HTR-8/SVneo (cell line): ENCODE data around the gene TEX54.
"Not testable (repeated sequence)": the region's sequence is repeated elsewhere in the genome, so short reads cannot be mapped to it uniquely, and the experiment has no call there.

Source experiments
- DNase-seq: peaks from one replicate; pipeline ENCODE4 v3.0.0; 2011; ENCODE audit warnings: low spot score, mixed read lengths; ENCODE audit not compliant: insufficient read length
- FAIRE-seq: peaks from 2 replicates; lab custom pipeline; 2011; peaks lifted over from hg19 to GRCh38; lab: Jason Lieb, UNC

TEX54 gene

DNA sequence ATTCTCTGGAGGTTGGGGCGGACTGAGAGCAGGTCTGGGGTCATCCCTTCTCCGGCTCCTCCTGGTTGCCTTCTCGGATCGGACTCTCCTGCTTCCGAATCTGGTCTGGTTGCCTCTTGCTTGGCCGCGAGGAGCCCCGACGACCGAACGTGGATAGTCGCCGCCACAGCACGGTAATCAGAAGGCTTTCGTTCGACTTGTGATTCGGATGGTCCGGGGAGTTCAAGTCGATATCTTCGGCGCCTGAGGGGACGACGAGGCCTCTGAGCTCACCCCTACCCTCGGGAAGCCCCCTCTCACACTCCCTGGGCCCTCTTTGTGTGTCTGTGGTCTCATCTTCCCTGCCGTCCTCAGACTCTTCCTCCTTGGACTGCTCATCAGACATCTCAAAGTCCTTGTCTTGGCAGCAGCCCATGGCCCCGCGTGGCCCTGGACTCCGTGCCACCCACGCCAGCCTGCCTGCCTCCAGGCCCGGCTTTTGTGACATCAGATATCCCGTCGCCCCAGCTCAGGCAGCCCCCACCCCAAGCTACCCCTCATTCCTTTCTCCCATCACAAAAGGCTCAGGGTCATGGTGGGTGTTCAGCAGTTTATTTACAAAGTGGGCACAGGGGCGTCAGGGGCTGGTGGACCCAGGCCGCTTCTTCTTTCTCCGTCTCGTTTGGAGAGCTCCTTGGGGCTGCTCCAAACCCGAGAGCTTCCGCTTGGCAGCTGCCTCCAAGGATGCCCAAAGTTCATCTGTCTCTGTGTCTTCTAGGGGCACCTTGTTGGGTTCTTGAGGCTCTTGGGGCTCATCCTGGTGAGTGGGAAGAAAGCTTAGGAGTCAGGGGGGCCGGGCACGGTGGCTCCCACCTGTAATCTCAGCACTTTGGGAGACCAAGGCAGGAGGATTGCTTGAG, at the start of gene TEX54:
TSS of gene TEX54 (minus strand) at position 506 of the 899 bp plus-strand sequence.
- DNase-seq = no peak
- no peak for FAIRE-seq

DNA sequence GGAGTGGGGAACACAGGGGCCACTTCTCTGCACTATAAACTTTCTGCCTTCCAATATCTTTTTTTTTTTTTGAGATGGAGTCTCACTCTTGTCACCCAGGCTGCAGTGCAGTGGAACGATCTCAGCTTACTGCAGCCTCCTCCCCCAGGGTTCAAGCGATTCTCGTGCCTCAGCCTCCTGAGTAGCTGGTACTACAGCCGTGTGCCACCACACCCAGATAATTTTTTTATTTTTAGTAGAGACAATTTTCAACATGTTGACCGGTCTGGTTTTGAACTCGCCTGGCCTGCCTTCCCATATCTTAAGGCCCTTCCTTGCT, 49.7 kb upstream of the TEX54 start:
- FAIRE-seq (no peak), DNase-seq (no peak)

DNA sequence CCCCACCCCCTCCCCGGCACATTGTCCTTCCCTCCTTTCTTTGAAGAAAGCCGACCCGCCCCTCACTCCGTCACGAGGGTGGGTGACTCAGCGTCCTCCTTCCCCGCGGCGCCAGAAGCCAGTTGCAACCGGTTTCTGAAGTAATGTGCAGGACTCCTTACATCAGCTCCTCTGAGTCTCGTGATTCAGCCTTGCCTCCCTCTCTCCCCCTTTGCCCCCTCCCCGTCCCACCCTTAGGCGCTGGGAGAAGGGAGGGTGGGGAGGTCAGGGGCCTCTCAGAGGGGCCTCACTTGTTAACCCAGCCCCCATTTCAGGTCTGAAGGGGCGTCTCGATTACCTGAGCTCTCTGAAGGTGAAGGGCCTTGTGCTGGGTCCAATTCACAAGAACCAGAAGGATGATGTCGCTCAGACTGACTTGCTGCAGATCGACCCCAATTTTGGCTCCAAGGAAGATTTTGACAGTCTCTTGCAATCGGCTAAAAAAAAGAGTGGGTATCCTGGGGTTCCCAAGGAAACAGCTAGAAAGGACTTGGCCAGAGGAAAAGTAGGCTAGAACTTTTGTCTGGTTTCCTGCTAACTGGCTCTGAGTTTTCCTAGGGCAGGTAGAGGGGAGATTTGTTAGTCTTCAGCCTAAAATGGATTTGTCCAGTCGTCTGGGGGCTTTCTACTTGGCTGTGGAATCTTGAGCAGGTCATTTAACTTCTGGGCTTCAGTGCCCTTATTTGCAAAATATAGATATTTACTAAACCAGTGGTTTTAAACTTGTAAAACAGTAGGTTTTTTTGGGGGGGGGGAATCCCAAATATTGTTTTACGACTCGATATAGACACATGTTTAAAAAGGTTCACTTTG, 49.2 kb upstream of the TEX54 start:
- FAIRE-seq (no peak), DNase-seq (peak; percentile 93)

DNA sequence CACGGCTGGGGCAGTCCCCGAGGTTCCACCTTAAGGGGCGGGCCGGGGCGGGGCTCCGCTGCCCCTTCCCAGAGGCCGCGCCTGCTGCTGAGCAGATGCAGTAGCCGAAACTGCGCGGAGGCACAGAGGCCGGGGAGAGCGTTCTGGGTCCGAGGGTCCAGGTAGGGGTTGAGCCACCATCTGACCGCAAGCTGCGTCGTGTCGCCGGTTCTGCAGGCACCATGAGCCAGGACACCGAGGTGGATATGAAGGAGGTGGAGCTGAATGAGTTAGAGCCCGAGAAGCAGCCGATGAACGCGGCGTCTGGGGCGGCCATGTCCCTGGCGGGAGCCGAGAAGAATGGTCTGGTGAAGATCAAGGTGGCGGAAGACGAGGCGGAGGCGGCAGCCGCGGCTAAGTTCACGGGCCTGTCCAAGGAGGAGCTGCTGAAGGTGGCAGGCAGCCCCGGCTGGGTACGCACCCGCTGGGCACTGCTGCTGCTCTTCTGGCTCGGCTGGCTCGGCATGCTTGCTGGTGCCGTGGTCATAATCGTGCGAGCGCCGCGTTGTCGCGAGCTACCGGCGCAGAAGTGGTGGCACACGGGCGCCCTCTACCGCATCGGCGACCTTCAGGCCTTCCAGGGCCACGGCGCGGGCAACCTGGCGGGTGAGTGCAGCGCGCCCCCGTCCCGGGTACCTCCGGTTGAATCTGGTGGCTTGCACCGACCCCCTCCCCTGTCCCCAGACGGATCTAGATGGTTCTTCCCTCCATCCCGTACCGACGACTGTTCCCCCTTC, 48.4 kb upstream of the TEX54 start, which contains the start of gene SLC3A2:
TSS of gene SLC3A2 (plus strand) at position 94 of the 776 bp plus-strand sequence. CDS start at position 222, 128 bp downstream.
- FAIRE-seq (no peak), DNase-seq (peak; percentile 78)

DNA sequence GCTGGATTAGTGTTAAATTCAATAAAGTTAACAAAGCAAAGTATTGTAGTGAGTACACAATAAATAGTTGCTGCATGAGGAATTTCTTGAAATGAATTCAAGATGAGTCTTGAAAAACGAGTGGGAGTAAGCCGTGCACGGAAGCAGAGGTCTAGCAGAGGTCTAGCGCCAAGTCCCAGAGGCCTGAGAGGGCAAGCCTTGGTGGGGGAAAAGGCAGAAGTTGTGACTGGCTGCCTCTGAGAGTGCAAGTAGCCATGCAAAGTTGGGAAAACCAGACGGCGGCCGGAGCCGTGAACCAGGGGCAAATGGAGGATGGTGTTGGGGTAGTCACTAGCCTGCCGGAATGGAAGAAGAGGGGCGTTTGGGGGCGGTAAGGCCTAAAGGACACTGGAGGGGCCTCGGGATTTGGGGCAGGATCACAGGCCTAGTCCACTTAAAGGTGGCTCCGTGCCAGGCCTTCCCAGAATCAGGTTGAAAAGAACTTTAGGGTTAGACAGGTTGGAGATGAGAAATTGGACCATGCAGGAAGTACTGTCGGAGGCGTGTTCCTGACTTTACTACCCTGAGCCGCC, 47.7 kb upstream of the TEX54 start:
- peak; percentile 42 for DNase-seq
- FAIRE-seq = no peak

DNA sequence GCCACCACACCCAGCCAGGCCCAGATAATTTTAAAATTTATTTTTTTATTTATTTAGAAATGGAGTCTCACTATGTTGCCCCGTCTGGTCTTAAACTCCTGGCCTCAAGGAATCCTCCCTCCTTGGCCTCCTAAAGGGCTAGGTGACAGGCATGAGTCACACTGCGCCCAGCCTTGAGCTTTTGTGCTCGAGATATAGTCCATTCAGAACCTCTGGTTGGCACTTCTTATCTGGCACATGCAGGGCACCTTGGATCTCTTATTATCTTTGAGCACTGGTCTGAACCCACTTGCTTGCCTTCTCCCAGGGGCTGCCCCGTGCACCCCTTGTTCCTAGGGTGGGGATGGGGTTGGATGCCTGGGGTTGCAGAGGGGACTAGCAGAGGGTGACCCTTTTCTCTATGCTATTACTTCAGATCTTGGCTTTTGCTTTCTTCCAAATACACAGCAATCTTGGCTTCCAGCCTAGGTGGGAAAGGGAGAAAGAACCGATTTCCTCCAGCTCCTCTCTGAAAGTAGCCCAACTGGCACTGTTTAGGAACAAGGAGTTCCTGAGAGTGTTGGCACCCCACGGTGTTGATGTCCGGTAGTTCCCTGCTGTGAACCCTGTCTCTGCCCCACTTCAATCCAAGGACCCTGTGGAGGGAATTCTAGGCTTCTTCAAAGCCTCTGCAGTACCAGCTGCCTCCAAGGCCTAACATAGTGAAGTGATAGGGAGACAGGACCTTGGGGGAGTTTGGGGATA, 46.8 kb upstream of the TEX54 start:
- FAIRE-seq (no peak), DNase-seq (no peak)

DNA sequence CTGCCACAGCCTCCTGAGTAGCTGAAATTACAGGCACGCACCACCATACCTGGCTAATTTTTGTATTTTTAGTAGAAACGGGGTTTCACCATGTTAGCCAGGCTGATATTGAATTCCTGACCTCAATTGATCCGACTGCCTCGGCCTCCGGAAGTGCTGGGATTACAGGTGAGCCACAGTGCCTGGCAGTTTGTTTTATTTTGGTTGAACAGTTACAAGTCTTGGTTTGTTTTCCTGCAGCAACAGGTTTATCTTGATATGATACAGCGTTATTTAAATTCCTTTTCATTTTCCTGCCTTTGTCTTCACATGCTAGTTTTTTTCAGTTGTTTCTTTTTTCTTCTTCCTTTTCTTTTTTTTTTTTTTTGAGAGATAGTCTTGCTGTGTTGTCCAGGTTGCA, 44.1 kb upstream of the TEX54 start:
- FAIRE-seq = no peak
- DNase-seq = no peak

DNA sequence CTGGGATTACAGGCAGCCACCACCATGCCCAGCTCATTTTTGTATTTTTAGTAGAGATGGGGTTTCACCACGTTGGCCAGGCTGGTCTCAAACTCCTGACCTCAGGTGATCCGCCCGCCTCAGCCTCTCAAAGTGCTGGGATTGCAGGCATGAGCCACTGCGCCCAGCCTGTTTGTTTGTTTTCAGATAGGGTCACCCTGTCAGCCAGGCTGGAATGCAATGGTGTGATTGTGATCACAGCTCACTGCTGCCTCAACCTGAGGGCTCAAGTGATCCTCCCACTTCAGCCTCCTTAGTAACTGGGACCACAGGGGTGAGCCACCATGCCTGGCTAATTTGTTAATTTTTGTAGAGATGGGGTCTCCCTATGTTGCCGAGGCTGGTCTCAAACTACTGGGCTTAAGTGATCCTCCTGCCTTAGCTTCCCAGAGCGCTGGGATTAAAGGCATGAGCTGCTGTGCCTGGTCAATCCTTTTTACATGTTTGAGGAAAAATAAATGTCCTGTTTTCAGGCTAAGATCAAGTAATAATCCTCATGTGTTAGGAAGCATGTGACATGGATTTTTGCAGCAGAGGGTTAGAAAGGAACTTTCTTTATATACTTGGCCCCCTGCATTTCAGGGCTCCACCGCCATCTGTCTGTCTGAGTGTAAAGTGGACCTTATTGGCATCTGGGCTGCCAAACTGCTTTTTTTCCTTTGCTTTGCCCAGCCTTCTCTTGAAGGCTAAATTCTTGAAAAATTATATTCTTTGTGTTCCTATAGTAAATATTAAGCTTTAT, 43.2 kb upstream of the TEX54 start:
- DNase-seq (no peak), FAIRE-seq (no peak)

DNA sequence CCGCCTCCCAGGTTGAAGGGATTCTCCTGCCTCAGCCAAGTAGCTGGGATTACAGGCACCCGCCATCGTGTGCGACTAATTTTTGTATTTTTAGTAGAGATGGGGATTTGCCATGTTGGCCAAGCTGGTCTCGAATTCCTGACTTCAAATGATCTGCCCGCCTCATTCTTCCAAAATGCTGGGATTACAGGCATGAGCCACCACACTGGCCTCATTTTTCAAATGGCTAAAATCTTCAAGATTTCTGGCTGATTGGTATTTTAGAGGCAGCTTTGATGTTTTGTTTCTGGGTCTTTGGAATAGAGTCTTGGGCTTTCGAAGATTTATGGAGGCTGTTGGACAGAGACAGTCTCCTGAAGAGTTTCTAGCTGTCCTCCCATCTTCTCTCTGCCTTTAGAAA, 42.2 kb upstream of the TEX54 start:
- FAIRE-seq = no peak
- no peak for DNase-seq

DNA sequence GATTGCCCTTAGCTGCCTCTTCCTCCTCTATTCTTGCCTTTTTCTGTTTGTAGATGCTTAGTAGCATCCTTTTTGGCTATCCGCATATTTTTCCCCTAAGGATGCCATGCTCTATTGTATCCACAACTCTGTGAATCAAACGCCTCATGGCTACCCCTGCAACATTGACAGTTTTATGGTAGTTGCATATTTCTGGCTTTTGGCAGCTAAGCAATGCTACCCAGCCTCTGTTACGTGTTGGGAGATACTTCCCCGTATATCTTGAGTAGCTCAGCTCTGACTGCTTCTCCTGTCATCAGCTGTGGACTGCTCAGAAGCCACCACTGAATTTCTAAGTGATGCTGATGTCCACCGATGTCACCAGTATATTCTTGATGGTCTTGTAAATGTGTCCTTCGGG, 33.0 kb upstream of the TEX54 start:
- FAIRE-seq (no peak), DNase-seq (no peak)

DNA sequence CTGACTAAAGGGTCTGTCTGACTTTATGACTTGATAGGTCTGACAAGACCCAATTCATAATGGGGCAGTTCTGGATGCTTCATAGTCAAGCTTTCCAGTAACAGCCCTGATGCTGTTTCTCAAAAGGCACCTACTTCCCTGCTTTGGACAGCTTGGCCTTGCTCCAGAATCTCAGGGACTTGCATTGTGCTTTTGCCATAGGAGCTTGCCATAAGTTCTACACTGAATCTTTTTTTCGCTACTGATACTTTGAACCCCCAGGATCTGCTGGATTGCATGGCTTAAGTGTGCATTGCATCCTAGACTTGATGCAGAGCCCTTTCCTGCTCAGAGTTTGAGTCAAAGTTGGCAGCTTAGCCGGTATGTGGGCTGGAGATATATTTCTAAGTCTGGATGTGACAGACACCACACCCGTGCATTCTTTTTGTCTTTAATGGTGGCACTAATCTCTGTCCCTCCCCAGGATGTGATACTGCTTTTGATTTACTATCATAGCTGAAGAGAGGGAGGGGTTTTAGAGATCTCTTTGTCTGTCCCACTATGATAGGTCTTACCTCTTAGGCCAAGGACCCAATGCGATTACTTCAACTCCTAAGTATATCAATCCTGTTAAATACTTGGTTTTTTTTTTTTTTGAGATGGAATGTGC, 31.2 kb upstream of the TEX54 start:
- DNase-seq (no peak), FAIRE-seq (no peak)

DNA sequence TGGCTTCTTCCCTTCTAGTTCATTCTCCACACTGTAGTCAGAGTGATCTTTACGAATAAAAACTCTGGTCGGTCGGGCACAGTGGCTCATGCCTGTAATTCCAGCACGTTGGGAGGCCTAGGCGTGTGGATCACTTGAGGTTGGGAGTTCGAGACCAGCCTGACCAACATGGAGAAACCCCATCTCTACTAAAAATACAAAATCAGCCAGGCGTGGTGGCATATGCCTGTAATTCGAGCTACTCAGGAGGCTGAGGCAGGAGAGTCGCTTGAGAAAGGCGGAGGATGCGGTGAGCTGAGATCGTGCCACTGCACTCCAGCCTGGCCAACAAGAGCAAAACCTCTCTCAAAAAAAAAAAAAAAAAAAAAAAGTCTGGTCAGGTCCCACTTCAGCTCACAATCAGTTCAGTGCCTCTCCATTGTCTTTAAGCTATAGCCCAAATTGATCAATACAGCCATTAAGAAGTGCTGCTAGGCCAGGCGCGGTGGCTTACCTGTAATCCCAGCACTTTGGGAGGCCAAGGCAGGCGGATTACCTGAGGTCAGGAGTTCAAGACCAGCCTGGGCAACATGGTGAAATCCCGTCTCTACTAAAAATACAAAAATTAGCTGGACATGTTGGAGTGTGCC, 29.0 kb upstream of the TEX54 start:
- not testable (repeated sequence) for FAIRE-seq, DNase-seq

DNA sequence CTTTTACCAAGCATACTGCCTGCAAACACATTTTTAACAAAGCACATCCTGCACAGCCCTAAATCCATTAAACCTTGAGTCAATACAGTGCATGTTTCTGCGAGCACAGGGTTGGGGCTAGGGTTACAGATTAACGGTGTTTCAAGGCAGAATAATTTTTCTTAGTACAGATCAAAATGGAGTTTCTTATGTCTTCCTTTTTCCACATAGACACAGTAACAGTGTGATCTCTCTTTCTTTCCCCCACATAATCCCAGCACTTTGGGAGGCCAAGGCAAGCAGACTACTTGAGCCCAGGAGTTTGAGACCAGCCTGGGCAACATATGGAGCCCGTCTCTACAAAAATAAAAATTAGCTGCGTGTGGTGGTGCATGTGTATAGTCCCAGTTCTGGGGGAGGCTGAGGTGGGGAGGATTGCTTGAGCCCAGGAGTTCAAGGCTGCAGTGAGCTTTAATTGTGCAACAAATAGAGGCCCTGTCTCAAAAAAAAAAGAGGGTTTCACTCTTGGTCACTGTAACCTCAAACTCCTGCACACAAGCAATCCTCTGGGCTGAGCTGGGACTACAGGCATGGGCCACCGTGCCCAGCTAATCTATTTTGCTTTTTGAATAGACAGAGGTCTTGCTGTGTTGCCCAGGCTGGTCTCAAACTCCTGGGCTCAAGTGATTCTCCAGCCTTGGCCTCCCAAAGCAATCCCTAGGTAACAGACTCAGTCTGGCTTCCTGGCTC, 28.4 kb upstream of the TEX54 start:
- FAIRE-seq (no peak), DNase-seq (no peak)

DNA sequence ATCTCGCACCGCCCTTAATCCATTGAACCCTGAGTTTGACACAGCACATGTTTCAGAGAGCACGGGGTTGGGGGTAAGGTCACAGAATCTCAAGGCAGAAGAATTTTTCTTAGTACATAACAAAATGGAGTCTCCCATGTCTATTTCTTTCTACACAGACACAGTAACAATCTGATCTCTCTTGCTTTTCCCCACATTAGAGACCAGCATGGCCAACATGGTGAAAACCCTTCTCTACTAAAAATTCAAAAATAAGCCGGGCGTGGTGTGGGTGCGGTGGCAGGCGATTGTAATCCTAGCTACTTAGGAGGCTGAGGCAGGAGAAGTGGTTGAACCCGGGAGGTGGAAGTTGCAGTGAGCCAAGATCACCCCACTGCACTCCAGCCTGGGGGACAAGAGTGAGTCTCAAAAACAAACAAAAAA, 26.7 kb upstream of the TEX54 start:
- FAIRE-seq, DNase-seq: not testable (repeated sequence)

DNA sequence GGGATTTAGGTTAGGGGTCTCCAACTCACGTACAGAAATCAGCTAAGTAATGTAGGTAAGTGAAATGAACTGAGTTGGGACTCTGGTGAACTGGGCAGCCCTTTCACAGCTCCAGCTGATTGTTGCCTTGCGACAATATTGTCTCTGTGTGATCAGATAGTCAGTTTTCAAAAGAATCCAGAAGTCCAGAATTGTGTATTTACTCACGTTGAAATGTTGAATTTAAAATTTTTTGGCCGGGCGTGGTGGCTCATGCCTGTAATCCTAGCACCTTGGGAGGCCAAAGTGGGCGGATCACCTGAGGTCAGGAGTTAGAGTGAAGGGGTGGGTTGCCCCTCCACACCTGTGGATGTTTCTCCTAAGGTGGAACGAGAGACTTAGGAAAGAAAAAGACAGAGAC, 25.6 kb upstream of the TEX54 start:
- DNase-seq = no peak
- no peak for FAIRE-seq

DNA sequence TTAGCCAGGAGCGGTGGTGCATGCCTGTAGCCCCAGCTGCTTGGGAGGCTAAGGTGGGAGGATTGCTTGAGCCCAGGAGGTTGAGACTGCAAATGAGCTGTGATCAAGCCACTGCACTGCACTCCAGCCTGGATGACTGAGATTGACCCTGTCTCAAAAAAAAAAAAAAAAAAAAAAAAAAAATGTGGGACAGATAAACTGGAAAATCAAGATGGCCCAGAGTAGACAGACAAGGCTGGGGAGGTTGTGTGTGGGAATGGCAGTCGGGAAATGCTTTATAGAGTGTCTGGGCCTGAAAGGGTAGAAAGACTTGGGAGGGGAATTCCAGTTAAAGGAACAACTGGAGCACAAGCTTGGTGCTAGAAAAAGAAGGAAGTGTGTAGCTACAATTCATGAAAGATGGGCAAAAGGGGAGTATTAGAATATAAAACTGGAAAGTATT, 24.9 kb upstream of the TEX54 start:
- FAIRE-seq = no peak
- DNase-seq = no peak

DNA sequence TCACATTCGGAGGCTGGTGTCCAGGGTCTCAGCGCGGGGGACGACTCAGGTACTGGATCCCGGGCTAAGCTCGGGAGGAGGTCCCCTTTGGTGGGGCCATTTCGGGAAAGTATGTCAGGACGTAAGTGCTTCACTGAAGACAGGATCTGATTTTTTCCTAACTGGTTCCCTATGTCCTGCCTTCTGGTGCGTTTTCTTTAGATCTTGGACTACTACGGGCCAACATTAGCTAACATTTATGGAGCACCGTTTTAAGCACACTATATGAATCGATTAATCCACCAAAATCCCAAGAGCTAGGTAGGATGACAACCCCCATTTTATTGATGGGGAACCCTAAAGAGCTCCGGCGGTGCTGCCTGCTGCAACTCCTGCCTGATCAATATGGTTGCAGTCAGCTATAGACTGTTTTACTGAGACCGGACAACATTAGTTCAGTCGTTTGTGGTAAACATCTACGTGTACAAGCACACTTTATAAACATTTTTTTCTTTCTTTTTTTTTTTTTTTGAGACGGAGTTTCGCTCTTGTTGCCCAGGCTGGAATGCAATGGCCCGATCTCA, 23.8 kb upstream of the TEX54 start:
- FAIRE-seq (no peak), DNase-seq (no peak)
